Astrocyte (in vitro differentiated cells and primary cell): ENCODE data around the gene HSPB2. TPM values are rescaled to one million over a fixed set of nuclear protein-coding genes. Genes with fewer than 3 reads are reported as not detected.

ENCODE experiments used
- DNase-seq: peaks from one replicate; pipeline ENCODE4 v3.0.0-alpha.2; 2010; ENCODE audit warnings: low read depth
- FAIRE-seq: peaks from 2 replicates; lab custom pipeline; 2011; peaks lifted over from hg19 to GRCh38; lab: Jason Lieb, UNC
- H2AFZ ChIP-seq: 2 replicates; pipeline ENCODE4 v1.6.0; 2012; ENCODE audit warnings: low read depth, low read length, inconsistent platforms
- H3K27ac ChIP-seq: 2 replicates; pipeline ENCODE4 v1.5.1; 2011; ENCODE audit warnings: low read depth, low read length, inconsistent platforms
- H3K27me3 ChIP-seq: 2 replicates; pipeline ENCODE4 v1.6.0; 2011; ENCODE audit warnings: low read length, inconsistent platforms; ENCODE audit not compliant: insufficient read depth
- H3K36me3 ChIP-seq: 2 replicates; pipeline ENCODE4 v1.5.1; 2011; ENCODE audit warnings: low read length, inconsistent platforms; ENCODE audit not compliant: insufficient read depth
- H3K4me1 ChIP-seq: 2 replicates; pipeline ENCODE4 v1.5.1; 2011; ENCODE audit warnings: low read length, inconsistent platforms; ENCODE audit not compliant: insufficient read depth
- H3K4me2 ChIP-seq: 2 replicates; pipeline ENCODE4 v1.6.0; 2012; ENCODE audit warnings: low read length, inconsistent platforms
- H3K4me3 ChIP-seq: 2 replicates; pipeline ENCODE4 v1.5.1; 2011; ENCODE audit warnings: low read depth, mild to moderate bottlenecking, low read length, inconsistent platforms; ENCODE audit not compliant: insufficient read depth
- H3K79me2 ChIP-seq: 2 replicates; pipeline ENCODE4 v1.6.0; 2012; ENCODE audit warnings: mild to moderate bottlenecking, low read length, inconsistent platforms; ENCODE audit not compliant: insufficient read depth
- H3K9ac ChIP-seq: 2 replicates; pipeline ENCODE4 v1.6.0; 2012; ENCODE audit warnings: mild to moderate bottlenecking, low read length, inconsistent platforms
- H3K9me3 ChIP-seq: 2 replicates; pipeline ENCODE4 v1.5.1; 2012; ENCODE audit warnings: low read depth, mild to moderate bottlenecking, low read length, inconsistent platforms; ENCODE audit not compliant: insufficient read depth
- H4K20me1 ChIP-seq: 2 replicates; pipeline ENCODE4 v1.6.0; 2012; ENCODE audit warnings: low read length, inconsistent platforms; ENCODE audit not compliant: insufficient read depth
- H3K27ac Mint-ChIP-seq: one replicate; pipeline ENCODE4 v1.8.0; 2021; ENCODE audit warnings: mild to moderate bottlenecking, mixed read lengths; ENCODE audit not compliant: unreplicated experiment
- H3K27me3 Mint-ChIP-seq: one replicate; pipeline ENCODE4 v1.8.0; 2021; ENCODE audit warnings: low read depth, mixed read lengths; ENCODE audit not compliant: unreplicated experiment
- H3K36me3 Mint-ChIP-seq: one replicate; pipeline ENCODE4 v1.8.0; 2021; ENCODE audit warnings: low read depth, mixed read lengths; ENCODE audit not compliant: unreplicated experiment
- H3K4me1 Mint-ChIP-seq: one replicate; pipeline ENCODE4 v1.8.0; 2021; ENCODE audit warnings: low read depth, mixed read lengths; ENCODE audit not compliant: unreplicated experiment
- H3K4me3 Mint-ChIP-seq: one replicate; pipeline ENCODE4 v1.8.0; 2021; ENCODE audit warnings: mild to moderate bottlenecking, moderate library complexity, mixed read lengths; ENCODE audit not compliant: unreplicated experiment
- H3K9me3 Mint-ChIP-seq: one replicate; pipeline ENCODE4 v1.8.0; 2021; ENCODE audit warnings: mild to moderate bottlenecking, mixed read lengths; ENCODE audit not compliant: unreplicated experiment
- EZH2 ChIP-seq: IDR thresholded peaks from 2 replicates; pipeline ENCODE4 v1.6.1; 2012; ENCODE audit warnings: mild to moderate bottlenecking, low read length, inconsistent platforms; ENCODE audit not compliant: insufficient read depth
- total RNA-seq: library from RNA; stranded (reverse); gene quantifications from 2 replicates; pipeline ENCODE4 v1.2.1, GENCODE V29; 2021
- TF ChIP-seq, protein P1 (sequence below): IDR thresholded peaks from 2 replicates; pipeline ENCODE4 v1.5.1; 2011; ENCODE audit warnings: low read depth, mild to moderate bottlenecking, inconsistent platforms, low read length, moderate library complexity; ENCODE audit not compliant: insufficient read depth

HSPB2 gene
- total RNA-seq, 1 donor from 2014 or later, result not detected

- peaks cover 11% of the 10 kb centered on the region for H3K4me1 Mint-ChIP-seq
- DNase-seq (no peak), FAIRE-seq (no peak)
- no peaks in the 10 kb centered on the region for H4K20me1 ChIP-seq
- H3K36me3 ChIP-seq, result no peaks in the 10 kb centered on the region
- H3K27ac ChIP-seq, result no peak overlapping the region
- peaks cover 5% of the 10 kb centered on the region for H3K27me3 ChIP-seq
- H3K36me3 Mint-ChIP-seq, result no peaks in the 10 kb centered on the region
- H3K9me3 Mint-ChIP-seq, result no peaks in the 10 kb centered on the region
- H3K4me3 Mint-ChIP-seq, result no peak overlapping the region
- no peaks in the 10 kb centered on the region for H3K79me2 ChIP-seq
- H3K27ac Mint-ChIP-seq, result no peak overlapping the region
- H3K27me3 Mint-ChIP-seq, result peaks cover 4% of the 10 kb centered on the region
- H3K4me2 ChIP-seq, result no peak overlapping the region
- H3K4me3 ChIP-seq, result no peak overlapping the region
- H3K9ac ChIP-seq, result no peak overlapping the region
- H3K4me1 ChIP-seq, result no peaks in the 10 kb centered on the region
- TF ChIP-seq EZH2, result no peak
- TF ChIP-seq, protein P1, sequence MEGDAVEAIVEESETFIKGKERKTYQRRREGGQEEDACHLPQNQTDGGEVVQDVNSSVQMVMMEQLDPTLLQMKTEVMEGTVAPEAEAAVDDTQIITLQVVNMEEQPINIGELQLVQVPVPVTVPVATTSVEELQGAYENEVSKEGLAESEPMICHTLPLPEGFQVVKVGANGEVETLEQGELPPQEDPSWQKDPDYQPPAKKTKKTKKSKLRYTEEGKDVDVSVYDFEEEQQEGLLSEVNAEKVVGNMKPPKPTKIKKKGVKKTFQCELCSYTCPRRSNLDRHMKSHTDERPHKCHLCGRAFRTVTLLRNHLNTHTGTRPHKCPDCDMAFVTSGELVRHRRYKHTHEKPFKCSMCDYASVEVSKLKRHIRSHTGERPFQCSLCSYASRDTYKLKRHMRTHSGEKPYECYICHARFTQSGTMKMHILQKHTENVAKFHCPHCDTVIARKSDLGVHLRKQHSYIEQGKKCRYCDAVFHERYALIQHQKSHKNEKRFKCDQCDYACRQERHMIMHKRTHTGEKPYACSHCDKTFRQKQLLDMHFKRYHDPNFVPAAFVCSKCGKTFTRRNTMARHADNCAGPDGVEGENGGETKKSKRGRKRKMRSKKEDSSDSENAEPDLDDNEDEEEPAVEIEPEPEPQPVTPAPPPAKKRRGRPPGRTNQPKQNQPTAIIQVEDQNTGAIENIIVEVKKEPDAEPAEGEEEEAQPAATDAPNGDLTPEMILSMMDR, result no peak
- no peaks in the 10 kb centered on the region for H3K9me3 ChIP-seq
- H2AFZ ChIP-seq, result no peak overlapping the region
Measured at GRCh38 chr11:111906680-111907079, 5.9 kb upstream of the HSPB2 start.

- H3K4me1 Mint-ChIP-seq, result peaks cover 17% of the 10 kb centered on the region
- no peak overlapping the region for H3K4me3 Mint-ChIP-seq
Measured at GRCh38 chr11:111908639-111909305, 3.8 kb upstream of the HSPB2 start.

More at GRCh38 chr11:111908639-111909305, 3.8 kb upstream of the HSPB2 start:
- Histone ChIP-seq H3K9me3 (no peaks in the 10 kb centered on the region), H3K4me2 (no peak overlapping the region), H3K4me3 (no peak overlapping the region), H3K36me3 (no peaks in the 10 kb centered on the region), H3K27ac (no peak overlapping the region), H3K27me3 (peaks cover 5% of the 10 kb centered on the region), H3K79me2 (no peaks in the 10 kb centered on the region), H3K9ac (no peak overlapping the region), H3K4me1 (peaks cover 11% of the 10 kb centered on the region), H4K20me1 (no peaks in the 10 kb centered on the region), H2AFZ (no peak overlapping the region)
- no peak overlapping the region for H3K27ac Mint-ChIP-seq
- H3K36me3 Mint-ChIP-seq, result no peaks in the 10 kb centered on the region
- H3K9me3 Mint-ChIP-seq, result no peaks in the 10 kb centered on the region
- DNase-seq (no peak), FAIRE-seq (no peak)
- TF ChIP-seq, protein P1, result no peak
- no peak for TF ChIP-seq EZH2
- H3K27me3 Mint-ChIP-seq, result peaks cover 4% of the 10 kb centered on the region
